ENCODE data around the gene RASL10B. TPM values are rescaled to one million over a fixed set of nuclear protein-coding genes. Genes with fewer than 3 reads are reported as not detected.
"Not testable (repeated sequence)": the region's sequence is repeated elsewhere in the genome, so short reads cannot be mapped to it uniquely, and the experiment has no call there.

The RASL10B gene
- total and polyA plus RNA-seq, 2 donors (not counting 1 experiment from before 2014, with no cell fraction given): 0.78 to 1.5 TPM

DNA sequence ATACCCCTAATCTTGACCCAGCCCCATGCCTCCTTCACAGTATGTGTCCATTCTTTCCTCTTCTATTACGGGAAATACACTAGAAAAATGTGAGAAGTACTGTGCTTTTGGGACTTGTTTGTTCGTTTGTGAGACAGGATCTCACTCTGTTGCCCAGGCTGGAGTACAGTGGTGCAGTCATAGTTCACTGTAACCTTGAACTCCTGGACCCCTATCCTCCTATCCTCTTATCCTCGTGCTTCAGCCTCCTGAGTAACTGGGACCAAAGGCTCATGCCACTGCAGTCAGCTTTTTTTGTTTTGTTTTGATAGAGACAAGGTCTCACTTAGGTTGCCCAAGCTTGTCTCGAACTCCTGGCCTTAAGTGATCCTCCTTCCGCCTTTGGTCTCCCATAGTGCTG lies 29.9 kb upstream of the RASL10B start:
- Histone ChIP-seq H4K20me1 (ENCODE audit: control insufficient read depth, extremely low read depth, insufficient read depth, low read length) (no peaks in the 10 kb centered on the region), H2AFZ (ENCODE audit: low read length) (no peak overlapping the region), H3K4me3 (replicated peaks in 1 of 4; ENCODE audit: control extremely low read depth in 1 of 4, insufficient read depth in 1 of 4, low read depth in 3 of 4, low read length in 4 of 4) (no peak overlapping the region), H3K27ac (ENCODE audit: insufficient read depth, low read length) (no peak overlapping the region), H3K4me1 (ENCODE audit: control insufficient read depth, extremely low read depth, insufficient read depth, low read length) (no peaks in the 10 kb centered on the region), H3K27me3 (ENCODE audit: control insufficient read depth, insufficient read depth, low read length) (no peaks in the 10 kb centered on the region), H3K9ac (ENCODE audit: insufficient read depth, low read length) (no peak overlapping the region), H3K9me3 (ENCODE audit: control insufficient read depth, insufficient read depth, low read depth, low read length) (no peaks in the 10 kb centered on the region), H3K4me2 (ENCODE audit: extremely low read depth, insufficient read depth, low read length) (no peak overlapping the region), H3K79me2 (ENCODE audit: control insufficient read depth, insufficient read depth, low read length) (no peaks in the 10 kb centered on the region), H3K36me3 (ENCODE audit: control insufficient read depth, insufficient read depth, low read length) (no peaks in the 10 kb centered on the region)
- DNase-seq (ENCODE audit: low read depth in 2 of 2): no peak
- no peak for TF ChIP-seq EZH2 (IDR thresholded peaks at IDR 0.05; ENCODE audit: low read length, missing control alignments)
- TF ChIP-seq, protein P1, sequence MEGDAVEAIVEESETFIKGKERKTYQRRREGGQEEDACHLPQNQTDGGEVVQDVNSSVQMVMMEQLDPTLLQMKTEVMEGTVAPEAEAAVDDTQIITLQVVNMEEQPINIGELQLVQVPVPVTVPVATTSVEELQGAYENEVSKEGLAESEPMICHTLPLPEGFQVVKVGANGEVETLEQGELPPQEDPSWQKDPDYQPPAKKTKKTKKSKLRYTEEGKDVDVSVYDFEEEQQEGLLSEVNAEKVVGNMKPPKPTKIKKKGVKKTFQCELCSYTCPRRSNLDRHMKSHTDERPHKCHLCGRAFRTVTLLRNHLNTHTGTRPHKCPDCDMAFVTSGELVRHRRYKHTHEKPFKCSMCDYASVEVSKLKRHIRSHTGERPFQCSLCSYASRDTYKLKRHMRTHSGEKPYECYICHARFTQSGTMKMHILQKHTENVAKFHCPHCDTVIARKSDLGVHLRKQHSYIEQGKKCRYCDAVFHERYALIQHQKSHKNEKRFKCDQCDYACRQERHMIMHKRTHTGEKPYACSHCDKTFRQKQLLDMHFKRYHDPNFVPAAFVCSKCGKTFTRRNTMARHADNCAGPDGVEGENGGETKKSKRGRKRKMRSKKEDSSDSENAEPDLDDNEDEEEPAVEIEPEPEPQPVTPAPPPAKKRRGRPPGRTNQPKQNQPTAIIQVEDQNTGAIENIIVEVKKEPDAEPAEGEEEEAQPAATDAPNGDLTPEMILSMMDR (conservative IDR thresholded peaks at IDR 0.05 in 1 of 2, IDR thresholded peaks at IDR 0.05 in 1 of 2; ENCODE audit: low read depth in 1 of 2, low read length in 2 of 2): no peak

DNA sequence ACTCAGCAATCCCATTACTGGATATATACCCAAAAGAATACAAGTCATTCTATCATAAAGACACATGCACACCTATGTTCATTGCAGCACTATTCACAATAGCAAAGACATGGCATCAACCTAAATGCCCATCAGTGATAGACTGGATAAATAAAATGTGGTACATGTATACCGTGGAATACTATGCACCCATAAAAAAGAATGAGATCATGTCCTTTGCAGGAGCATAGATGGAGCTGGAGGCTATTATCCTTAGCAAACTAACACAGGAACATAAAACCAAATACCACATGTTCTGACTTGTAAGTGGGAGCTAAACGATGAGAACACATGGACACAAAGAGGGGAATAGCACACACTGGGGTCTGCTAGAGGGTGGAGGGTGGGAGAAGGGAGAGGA lies 28.1 kb upstream of the RASL10B start:
- not testable (repeated sequence) for DNase-seq (ENCODE audit: low read depth in 2 of 2); H3K36me3 ChIP-seq (ENCODE audit: control insufficient read depth, insufficient read depth, low read length); H3K9ac ChIP-seq (ENCODE audit: insufficient read depth, low read length); H3K4me2 ChIP-seq (ENCODE audit: extremely low read depth, insufficient read depth, low read length); H2AFZ ChIP-seq (ENCODE audit: low read length); H3K27me3 ChIP-seq (ENCODE audit: control insufficient read depth, insufficient read depth, low read length); H3K4me3 ChIP-seq (replicated peaks in 1 of 4; ENCODE audit: control extremely low read depth in 1 of 4, insufficient read depth in 1 of 4, low read depth in 3 of 4, low read length in 4 of 4); H3K9me3 ChIP-seq (ENCODE audit: control insufficient read depth, insufficient read depth, low read depth, low read length); H3K4me1 ChIP-seq (ENCODE audit: control insufficient read depth, extremely low read depth, insufficient read depth, low read length); H4K20me1 ChIP-seq (ENCODE audit: control insufficient read depth, extremely low read depth, insufficient read depth, low read length); H3K79me2 ChIP-seq (ENCODE audit: control insufficient read depth, insufficient read depth, low read length); H3K27ac ChIP-seq (ENCODE audit: insufficient read depth, low read length)

DNA sequence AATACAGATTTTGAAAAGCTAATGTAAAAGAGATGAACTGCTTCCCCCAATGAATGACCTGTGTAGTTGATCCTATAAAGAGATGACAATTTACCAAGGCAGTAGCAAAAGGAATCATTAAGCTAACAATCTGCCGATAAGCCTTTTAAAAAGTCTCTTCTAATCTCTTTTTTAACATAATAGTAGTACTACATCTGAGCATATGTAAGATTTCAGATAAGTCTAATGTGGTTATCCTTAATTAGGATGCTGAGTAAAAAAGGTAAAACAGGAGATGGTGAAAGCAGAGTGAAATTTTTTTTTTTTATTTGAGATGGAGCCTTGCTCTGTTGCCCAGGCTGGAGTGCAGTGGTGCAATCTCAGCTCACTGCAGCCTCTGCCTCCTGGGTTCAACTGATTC lies 26.2 kb upstream of the RASL10B start:
- Histone ChIP-seq H3K9ac (ENCODE audit: insufficient read depth, low read length) (no peak overlapping the region), H3K36me3 (ENCODE audit: control insufficient read depth, insufficient read depth, low read length) (peaks cover 1% of the 10 kb centered on the region)

More for the DNA sequence above, 26.2 kb upstream of the RASL10B start:
- no peak overlapping the region for H2AFZ ChIP-seq (ENCODE audit: low read length)
- no peak for DNase-seq (ENCODE audit: low read depth in 2 of 2)
- no peaks in the 10 kb centered on the region for H4K20me1 ChIP-seq (ENCODE audit: control insufficient read depth, extremely low read depth, insufficient read depth, low read length)
- H3K79me2 ChIP-seq (ENCODE audit: control insufficient read depth, insufficient read depth, low read length): no peaks in the 10 kb centered on the region
- H3K4me3 ChIP-seq (replicated peaks in 1 of 4; ENCODE audit: control extremely low read depth in 1 of 4, insufficient read depth in 1 of 4, low read depth in 3 of 4, low read length in 4 of 4): no peak overlapping the region
- no peaks in the 10 kb centered on the region for H3K9me3 ChIP-seq (ENCODE audit: control insufficient read depth, insufficient read depth, low read depth, low read length)
- TF ChIP-seq, protein P1 (conservative IDR thresholded peaks at IDR 0.05 in 1 of 2, IDR thresholded peaks at IDR 0.05 in 1 of 2; ENCODE audit: low read depth in 1 of 2, low read length in 2 of 2): no peak
- TF ChIP-seq EZH2 (IDR thresholded peaks at IDR 0.05; ENCODE audit: low read length, missing control alignments): no peak
- H3K27ac ChIP-seq (ENCODE audit: insufficient read depth, low read length): no peak overlapping the region
- H3K4me1 ChIP-seq (ENCODE audit: control insufficient read depth, extremely low read depth, insufficient read depth, low read length): no peaks in the 10 kb centered on the region
- no peaks in the 10 kb centered on the region for H3K27me3 ChIP-seq (ENCODE audit: control insufficient read depth, insufficient read depth, low read length)
- no peak overlapping the region for H3K4me2 ChIP-seq (ENCODE audit: extremely low read depth, insufficient read depth, low read length)
